Thyroid gland (tissue), 4 donors: ENCODE data around the gene TBC1D16. TPM values are rescaled to one million over a fixed set of nuclear protein-coding genes. Genes with fewer than 3 reads are reported as not detected.
"Not testable (repeated sequence)": the region's sequence is repeated elsewhere in the genome, so short reads cannot be mapped to it uniquely, and the experiment has no call there.

Experiments used
- DNase-seq, 2 donors: peaks; one replicate each; pipeline ENCODE4 v3.0.0-alpha.2; 2019
- H3K27ac ChIP-seq, 3 donors: fragments of 200-600 bp; sonication (generic); 1 replicate in 2 of 3; 2 replicates in 1 of 3; pipeline ENCODE4 v1.5.1; 2016 to 2019; ENCODE audit warnings: mild to moderate bottlenecking in 1 of 3, moderate library complexity in 1 of 3
- H3K27me3 ChIP-seq: fragments of 200-600 bp; sonication (generic); one replicate; pipeline ENCODE4 v1.5.1; 2019
- H3K36me3 ChIP-seq, 2 donors: fragments of 200-600 bp; sonication (generic); one replicate each; pipeline ENCODE4 v1.5.1; 2016 to 2019
- H3K4me1 ChIP-seq, 2 donors: fragments of 200-600 bp; sonication (generic); one replicate each; pipeline ENCODE4 v1.5.1; 2017 to 2019
- H3K4me3 ChIP-seq, 3 donors: fragments of 200-600 bp; sonication (generic); replicated peaks in 1 of 3; 1 replicate in 2 of 3; 2 replicates in 1 of 3; pipeline ENCODE4 v1.5.1; 2016; ENCODE audit warnings: mild to moderate bottlenecking in 1 of 3
- H3K9me3 ChIP-seq: fragments of 200-600 bp; sonication (generic); one replicate; pipeline ENCODE4 v1.5.1; 2017
- POLR2A ChIP-seq, 2 donors: fragments of 450-650 bp; IDR thresholded peaks; one replicate each; pipeline ENCODE4 v1.6.1; 2017; ENCODE audit warnings: antibody characterized with exemption in 2 of 2, mild to moderate bottlenecking in 2 of 2, moderate library complexity in 1 of 2
- WGBS, 2 donors: methylation state at CpG; one replicate each; pipeline ENCODE4 v1.1.5; 2017; 5-methylcytosine and 5-hydroxymethylcytosine counted together
- intact Hi-C: fragments of 100-400 bp; cut with DNase I; formaldehyde crosslinking; loops from one replicate; pipeline ENCODE4 v1.15.1; 2023
- total RNA-seq, 4 donors: library from RNA; depleted of rRNA; stranded (reverse); fragments of >200 nt; gene quantifications; one replicate each; pipeline ENCODE4 v1.2.3, GENCODE V29; 2016
- TF ChIP-seq, protein P1 (sequence below), 6 experiments: fragments of 200-600 bp in 3 of 6; fragments of 450-650 bp in 3 of 6; sonication (generic) in 3 of 6; IDR thresholded peaks; one replicate each; pipeline ENCODE4 v1.5.1; 2016 to 2019; ENCODE audit warnings: antibody characterized with exemption in 6 of 6, mild to moderate bottlenecking in 2 of 6, inconsistent platforms in 1 of 6, moderate library complexity in 1 of 6

TBC1D16 gene
- total RNA-seq, 4 donors from 2014 or later, result 25.4 to 32.2 (median 29.8) TPM

DNA sequence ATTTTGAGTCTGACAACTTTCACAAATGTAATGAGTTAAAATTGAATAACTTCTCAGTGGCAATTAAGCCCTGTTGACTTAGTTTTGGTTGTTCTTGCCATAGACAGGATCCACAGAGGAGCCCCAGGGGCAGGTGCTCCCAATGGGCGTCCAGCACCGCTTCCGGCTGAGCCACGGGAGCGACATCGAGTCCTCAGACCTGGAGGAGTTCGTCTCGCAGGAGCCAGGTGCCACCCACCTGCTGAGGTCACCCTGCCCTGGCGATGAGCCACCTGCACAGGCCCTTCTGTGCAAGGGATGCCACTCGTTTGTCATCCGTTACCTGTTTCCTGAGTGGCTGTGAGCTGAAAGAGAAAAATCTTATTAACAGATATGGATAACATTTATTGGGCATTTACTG is 11.5 kb upstream of the TBC1D16 start:
- Histone ChIP-seq H3K27me3 (no peaks in the 10 kb centered on the region), H3K4me1 (no peaks in the 10 kb centered on the region), H3K36me3 (peaks cover 0 to 9% of the 10 kb centered on the region in 2 donors), H3K9me3 (no peaks in the 10 kb centered on the region), H3K27ac (no peak overlapping the region), H3K4me3 (no peak overlapping the region)
- intact Hi-C loops, result no loop called here
- WGBS, 2 donors, result 95 to 96% methylated on average over 11 of the region's 11 CpGs
- no peak for DNase-seq
- TF ChIP-seq, protein P1, sequence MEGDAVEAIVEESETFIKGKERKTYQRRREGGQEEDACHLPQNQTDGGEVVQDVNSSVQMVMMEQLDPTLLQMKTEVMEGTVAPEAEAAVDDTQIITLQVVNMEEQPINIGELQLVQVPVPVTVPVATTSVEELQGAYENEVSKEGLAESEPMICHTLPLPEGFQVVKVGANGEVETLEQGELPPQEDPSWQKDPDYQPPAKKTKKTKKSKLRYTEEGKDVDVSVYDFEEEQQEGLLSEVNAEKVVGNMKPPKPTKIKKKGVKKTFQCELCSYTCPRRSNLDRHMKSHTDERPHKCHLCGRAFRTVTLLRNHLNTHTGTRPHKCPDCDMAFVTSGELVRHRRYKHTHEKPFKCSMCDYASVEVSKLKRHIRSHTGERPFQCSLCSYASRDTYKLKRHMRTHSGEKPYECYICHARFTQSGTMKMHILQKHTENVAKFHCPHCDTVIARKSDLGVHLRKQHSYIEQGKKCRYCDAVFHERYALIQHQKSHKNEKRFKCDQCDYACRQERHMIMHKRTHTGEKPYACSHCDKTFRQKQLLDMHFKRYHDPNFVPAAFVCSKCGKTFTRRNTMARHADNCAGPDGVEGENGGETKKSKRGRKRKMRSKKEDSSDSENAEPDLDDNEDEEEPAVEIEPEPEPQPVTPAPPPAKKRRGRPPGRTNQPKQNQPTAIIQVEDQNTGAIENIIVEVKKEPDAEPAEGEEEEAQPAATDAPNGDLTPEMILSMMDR (IDR thresholded peaks at IDR 0.05), result no peak
- TF ChIP-seq POLR2A (IDR thresholded peaks at IDR 0.05), result no peak

DNA sequence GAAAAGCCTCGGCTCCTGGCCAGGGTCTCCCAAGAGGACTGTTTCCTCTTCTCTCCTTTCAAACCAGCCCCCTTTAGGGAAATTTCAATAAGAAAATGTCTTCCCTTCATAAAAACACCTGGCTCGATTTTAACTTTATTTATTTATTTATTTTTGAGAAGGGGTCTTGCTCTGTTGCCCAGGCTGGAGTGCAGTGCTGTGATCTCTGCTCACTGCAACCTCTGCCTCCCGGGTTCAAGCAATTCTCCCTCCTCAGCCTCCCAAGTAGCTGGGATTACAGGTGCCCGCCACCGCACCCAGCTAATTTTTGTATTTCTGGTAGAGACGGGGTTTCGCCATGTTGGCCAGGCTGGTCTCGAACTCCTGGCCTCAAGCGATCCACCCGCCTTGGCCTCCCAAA is 11.0 kb upstream of the TBC1D16 start:
- H3K27me3 ChIP-seq, H3K9me3 ChIP-seq, H3K4me3 ChIP-seq, DNase-seq, intact Hi-C loops, H3K4me1 ChIP-seq, H3K27ac ChIP-seq: not testable (repeated sequence)
- WGBS, 2 donors, result 95 to 98% methylated on average over 10 of the region's 10 CpGs
- H3K36me3 ChIP-seq, result peaks cover 0 to 11% of the 10 kb centered on the region in 2 donors

DNA sequence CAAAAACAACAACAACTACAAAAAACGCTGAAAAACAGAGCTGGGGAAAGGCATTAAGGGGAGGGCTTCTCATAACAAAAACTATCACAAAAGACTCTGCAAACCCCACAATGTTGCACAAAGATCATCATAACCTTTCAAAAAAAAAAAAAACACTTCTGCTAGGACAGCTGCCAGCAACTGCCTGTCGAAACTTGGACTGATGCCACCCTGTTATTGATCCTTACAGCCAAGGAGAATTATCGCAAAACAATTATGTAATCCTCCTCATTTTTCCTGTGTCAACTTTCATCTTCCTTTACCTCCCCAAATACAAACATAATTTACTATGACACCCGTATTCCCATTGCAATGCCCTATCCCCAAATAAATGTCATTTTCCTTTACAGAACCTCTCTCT is 10.0 kb upstream of the TBC1D16 start:
- peaks cover 0 to 11% of the 10 kb centered on the region in 2 donors for H3K36me3 ChIP-seq
- no peak for TF ChIP-seq POLR2A (IDR thresholded peaks at IDR 0.05)
- TF ChIP-seq, protein P1 (IDR thresholded peaks at IDR 0.05), result no peak
- intact Hi-C loops, result no loop called here

DNA sequence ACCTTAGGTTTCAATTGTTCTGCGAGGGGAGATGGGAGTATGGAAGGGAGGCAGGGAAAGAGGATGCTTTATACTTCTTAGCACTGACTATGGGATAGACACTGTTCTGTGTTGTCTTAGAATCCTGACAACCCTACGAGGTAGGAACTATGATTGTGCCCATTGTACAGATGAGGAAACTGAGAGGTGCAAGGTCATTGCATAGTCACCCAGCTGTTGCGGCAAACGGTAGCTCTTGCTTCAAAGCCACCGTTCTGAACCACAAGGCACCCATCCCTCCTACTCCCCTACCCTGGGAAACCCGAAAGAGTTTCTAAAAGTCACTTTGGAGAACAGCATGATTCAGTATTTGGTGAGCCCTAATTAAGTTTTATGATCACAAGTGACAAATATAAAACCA is 8.3 kb upstream of the TBC1D16 start:
- TF ChIP-seq POLR2A (IDR thresholded peaks at IDR 0.05), result no peak
- TF ChIP-seq, protein P1 (IDR thresholded peaks at IDR 0.05), result no peak
- H3K36me3 ChIP-seq, result peaks cover 0 to 8% of the 10 kb centered on the region in 2 donors
- H3K4me3 ChIP-seq, result no peak overlapping the region
- WGBS, 2 donors, result 92 to 94% methylated on average over 6 of the region's 6 CpGs
- intact Hi-C loops, result no loop called here
- no peaks in the 10 kb centered on the region for H3K27me3 ChIP-seq
- no peak overlapping the region for H3K27ac ChIP-seq
- no peaks in the 10 kb centered on the region for H3K9me3 ChIP-seq
- H3K4me1 ChIP-seq, result no peaks in the 10 kb centered on the region
- no peak for DNase-seq

More for the DNA sequence above, 10.0 kb upstream of the TBC1D16 start:
- no peaks in the 10 kb centered on the region for H3K9me3 ChIP-seq
- DNase-seq, result no peak
- no peaks in the 10 kb centered on the region for H3K4me1 ChIP-seq
- H3K27me3 ChIP-seq, result no peaks in the 10 kb centered on the region
- H3K27ac ChIP-seq, result no peak overlapping the region
- H3K4me3 ChIP-seq, result no peak overlapping the region
- 56 to 67% methylated on average over 4 of the region's 4 CpGs for WGBS, 2 donors

DNA sequence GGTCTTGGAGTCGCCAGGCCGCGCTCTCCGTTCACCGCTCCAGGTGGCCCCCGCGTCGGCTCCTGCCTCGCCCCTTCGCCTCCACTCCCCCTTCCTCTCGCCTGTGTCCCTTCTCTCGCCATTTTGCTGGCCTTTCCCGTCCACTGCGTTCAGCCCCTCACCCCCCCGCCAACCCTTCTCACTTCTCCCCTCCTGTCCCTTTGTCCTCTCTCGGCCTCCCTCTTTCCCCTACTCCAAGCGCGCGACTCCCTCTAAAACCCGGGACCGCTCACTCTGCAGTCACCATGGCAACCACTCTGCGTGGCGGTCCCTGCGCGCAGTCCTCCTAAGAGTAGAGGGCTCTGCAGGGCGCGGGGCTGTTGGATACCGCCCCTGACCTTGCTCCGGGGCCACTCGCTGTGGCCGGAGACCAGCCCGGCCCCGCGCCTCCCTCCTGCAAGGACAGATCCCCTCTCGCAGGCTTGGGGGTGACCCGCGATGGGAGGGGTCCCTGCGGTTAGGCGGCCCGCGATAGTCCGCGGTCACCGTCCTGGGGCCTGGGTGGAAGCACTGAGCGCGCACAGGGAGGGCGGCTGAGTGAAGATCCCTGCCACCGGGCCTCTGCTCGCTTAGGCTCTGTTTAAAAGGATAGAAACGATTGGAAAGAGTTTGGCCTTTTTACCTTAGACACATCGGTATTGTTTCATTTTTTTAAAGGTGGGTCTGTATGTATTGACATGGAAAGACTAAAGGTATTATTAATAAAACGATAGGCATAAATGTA is 1.2 kb upstream of the TBC1D16 start:
- intact Hi-C loops, result no loop called here
- Histone ChIP-seq H3K9me3 (no peaks in the 10 kb centered on the region), H3K27me3 (no peaks in the 10 kb centered on the region), H3K4me3 (peak overlapping the region; percentile 83 to 86 (median 86)), H3K27ac (peak overlapping the region in 2 of 3 donors; percentile 80 to 93), H3K36me3 (no peaks in the 10 kb centered on the region), H3K4me1 (peaks cover 11 to 15% of the 10 kb centered on the region in 2 donors)
- TF ChIP-seq, protein P1 (IDR thresholded peaks at IDR 0.05), result no peak
- TF ChIP-seq POLR2A (IDR thresholded peaks at IDR 0.05), result no peak
- WGBS, 2 donors, result 2% methylated on average over 39 to 52 of the region's 52 CpGs
- peak in 1 of 2 donors; percentile 51 for DNase-seq
